HuH-7.5 (cell line): ENCODE data around the gene POMGNT1.

Experiments
- DNase-seq: peaks from one replicate; pipeline ENCODE4 v3.0.0; 2011; ENCODE audit warnings: low spot score

The POMGNT1 gene

DNA sequence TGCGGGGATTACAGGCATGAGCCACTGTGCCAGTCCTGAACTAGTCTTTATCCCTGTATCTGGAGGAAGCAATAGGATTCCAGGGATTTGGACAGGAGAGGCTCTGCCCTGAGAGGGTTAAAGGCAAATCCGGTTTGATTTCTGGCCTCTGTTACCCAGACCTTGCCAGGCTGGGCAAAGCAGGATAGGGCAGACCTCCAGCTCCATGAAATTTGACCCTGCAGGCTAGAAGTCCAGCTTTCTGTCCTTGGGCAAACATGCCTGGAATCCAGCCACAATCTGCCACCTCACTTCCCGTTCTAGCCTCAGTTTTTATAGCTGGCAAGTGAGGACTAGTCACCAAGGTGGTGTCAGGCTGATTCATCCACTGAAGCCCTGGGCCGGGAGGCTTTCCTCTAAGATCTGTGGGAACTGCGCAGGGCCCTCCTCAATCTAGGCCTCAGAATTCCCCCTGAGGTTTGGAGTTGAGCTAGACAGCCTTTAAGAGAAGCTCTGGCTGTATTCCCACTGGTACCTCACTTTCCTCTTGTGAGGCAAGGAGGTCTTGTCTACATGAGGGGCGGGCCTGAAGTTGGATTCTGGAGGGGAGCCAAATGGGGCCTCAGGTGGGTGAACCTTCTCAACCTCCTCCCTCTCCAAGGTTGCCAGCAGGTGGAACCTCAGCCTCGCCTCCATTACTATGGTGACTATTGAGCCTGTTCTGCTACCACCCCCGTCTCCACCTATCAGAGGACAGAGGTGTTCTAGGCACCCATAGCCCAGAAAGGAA lies 15.0 kb downstream of the POMGNT1 start:
- peak; percentile 50 for DNase-seq

DNA sequence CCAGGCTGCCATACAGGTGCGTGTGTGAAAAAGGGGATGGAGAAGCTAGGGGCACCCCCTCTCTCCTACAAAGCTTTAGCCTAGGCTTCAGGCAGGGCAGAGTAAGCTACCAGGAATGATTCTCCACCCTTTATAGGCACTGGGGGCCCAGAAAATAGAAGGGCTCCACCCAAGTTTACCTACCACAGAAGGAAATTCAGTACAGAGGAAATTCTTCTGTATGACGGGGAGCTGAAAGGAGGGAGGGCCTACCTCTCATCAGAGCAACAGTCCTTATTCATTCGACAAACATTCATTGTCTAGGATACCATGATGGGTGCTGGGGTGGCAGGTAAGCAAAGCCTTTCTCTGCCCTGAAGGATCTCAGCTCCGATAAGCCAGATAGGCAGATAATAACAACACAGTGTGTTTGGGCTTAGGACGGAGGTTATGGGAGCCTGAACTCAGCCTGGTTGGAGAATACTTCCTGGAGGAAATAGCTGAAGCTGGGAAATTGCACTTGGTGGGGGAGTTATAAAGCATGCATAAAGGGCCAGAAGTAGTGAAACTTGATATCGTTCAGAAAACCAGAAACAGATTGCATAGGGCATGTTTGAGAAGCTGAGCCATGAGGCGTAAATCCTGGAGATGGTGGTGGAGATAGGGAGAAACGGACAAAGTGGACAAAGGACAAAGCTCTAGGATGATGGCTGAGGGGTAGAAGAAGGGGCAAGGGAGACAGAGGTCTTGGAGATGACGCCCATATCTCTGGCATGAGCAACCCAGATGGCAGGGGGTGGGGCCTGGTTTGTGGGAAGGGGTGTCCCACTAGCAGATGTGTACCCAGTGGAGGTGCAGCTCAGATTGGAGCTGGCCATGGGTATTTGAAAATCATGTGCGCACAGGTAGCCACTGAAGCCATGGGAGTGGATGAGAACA lies 16.6 kb downstream of the POMGNT1 start:
- DNase-seq: no peak

DNA sequence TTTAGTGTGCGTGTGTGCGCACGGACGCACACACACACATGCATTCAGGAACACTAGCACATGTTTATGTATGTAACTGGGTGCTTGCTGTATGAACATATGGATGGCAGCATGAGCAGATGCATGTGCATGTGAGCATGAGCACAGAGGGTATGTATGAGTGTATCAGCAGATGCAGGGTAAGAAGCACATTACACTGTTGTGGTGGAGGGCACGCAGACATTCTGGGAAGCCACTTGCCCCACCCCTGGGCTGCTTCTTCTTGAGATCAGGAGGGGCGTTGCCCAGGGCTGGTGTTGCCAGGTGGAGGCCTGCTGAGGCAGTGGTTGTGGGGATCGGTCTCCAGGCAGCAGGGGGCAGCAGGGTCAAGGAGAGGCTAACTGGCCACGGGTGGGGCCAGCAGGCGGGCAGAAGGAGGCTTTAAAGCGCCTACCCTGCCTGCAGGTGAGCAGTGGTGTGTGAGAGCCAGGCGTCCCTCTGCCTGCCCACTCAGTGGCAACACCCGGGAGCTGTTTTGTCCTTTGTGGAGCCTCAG lies 18.1 kb downstream of the POMGNT1 start:
- DNase-seq: no peak

DNA sequence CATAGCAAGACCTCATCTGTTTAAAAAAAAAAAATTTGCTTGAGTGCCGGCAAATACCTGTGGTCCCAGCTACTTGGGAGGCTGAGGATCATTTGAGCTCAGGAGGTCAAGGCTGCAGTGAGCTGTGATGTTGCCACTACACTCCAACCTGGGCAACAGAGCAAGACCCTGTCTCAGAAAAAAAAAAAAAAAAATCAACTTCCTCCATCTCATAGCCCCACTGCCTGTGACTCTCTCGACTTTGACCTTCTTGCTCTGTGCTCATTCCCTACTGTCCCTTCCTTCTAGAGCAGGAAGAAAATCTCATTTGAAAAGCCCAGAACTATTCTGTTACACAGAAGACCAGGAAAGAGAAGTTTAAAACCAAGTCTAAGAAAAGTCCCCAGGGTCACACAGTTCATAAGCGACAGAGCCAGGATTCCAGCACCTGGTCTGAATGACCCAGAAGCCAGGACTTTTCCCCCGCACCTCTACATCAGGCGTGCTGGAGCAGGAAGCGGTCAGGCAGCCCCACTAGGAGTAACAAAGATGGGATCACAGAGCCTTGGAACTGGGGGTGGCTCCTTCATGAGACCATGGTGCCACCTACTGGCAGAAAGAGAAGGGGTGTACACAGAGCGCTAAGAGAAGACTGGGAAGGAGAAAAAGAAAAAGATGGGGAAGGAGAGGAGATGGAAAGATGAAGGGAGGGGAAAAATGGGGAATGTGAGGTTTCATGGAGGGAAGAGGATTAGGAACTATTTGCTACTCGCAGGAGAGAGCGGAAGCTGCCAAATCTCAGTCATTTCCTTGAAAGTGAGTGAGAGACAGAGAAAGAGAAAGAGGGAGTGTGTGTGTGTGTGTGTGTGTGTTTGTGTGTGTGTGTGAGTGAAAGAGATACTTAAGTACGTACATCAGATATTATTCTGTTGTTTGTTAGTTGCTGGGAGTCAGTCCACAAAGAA lies 18.8 kb downstream of the POMGNT1 start:
- DNase-seq: peak; percentile 87

DNA sequence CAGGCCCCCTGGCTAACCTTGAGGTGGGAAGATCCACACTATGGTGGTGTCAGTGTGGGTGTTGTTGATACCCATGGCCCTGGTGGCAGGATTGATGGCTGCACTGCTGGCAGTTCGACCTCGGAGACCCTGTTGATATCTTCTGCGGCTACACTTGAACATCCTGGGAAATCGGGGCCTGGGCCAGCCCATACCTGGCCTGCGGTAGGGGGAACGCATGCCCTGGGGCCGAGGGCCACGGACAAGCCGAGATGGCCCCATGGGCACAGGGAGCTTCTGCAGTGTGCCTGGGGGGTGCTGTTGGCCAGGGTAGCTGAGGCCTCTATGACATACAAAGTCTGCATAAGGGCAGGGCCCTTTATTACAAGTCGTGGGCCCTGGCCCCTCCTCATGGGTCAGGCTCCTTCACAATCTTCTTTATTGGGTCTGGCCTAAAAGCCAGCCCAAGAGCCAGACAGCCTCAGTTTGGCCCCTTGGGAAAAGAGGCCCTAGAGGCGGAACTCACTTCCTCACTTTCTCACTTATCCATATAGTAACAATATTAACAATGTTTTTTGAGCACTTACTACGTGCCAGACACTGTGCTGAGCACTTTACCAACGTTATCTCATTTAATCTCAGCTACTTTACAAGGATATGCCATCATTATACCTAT lies 21.9 kb downstream of the POMGNT1 start, which contains the start of gene P3R3URF:
Gene P3R3URF, minus strand, starts transcription at position 278 of the 655 bp plus-strand sequence. Its CDS starts 17 bp downstream, at position 261.
- no peak for DNase-seq

DNA sequence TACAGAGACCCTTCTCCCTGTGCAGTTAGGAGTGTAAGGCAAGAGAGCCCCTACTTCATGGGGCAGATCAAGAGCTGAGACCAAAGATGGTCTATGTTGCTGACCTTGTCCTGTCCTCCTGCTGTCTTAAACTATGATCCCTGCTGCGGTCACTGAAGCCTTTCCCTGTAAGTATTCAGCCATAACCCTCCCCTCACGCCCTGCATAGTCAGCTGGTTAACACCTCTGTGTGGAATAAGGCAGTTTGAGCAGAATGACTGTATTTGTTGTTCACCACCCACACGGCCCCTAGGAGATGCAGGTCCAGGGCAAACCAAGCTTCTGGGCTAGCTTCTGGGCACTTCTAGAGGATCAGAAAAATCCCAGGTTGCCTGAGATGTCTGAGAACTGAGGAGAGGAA lies 23.0 kb downstream of the POMGNT1 start:
- DNase-seq: no peak

DNA sequence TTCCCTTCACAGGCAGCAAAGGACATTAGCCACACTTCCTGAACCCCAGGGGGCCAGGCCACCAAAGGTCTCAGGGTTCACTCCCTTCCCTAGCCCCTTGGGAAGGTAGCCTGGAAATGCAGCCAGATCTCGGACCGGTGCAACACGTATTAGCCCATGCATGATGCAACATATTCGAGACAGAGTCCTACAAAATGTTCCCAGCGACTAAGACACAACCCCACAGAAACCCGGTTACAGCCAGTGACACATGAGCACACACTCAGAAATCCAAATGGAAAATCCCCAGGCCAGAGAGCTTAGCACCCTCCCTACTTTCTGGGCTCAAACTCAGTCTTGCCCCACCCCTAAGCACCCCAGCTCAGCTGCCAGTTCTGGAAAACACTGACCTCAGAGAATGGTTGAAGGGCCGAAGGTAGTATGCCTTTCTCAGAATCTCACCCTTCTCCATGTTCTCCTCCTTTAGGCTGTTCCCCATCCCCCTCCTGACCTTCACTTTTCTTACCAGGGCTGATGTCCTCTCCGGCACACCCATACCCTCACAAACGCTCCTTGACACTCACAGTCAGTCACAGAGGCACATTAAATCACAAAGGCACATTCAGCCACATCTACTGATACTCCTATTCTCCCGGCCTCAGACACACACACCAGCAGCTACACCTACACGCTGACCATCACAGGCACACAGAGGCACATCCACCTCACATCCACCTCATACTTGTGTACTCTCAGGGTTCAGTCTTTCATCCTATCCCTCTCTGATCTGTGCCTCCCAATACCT lies 23.6 kb downstream of the POMGNT1 start, which contains the start of gene TSPAN1:
Gene TSPAN1, plus strand, starts transcription at position 640 of the 784 bp plus-strand sequence. CDS start 6,021 bp downstream, outside the sequence.
- no peak for DNase-seq

DNA sequence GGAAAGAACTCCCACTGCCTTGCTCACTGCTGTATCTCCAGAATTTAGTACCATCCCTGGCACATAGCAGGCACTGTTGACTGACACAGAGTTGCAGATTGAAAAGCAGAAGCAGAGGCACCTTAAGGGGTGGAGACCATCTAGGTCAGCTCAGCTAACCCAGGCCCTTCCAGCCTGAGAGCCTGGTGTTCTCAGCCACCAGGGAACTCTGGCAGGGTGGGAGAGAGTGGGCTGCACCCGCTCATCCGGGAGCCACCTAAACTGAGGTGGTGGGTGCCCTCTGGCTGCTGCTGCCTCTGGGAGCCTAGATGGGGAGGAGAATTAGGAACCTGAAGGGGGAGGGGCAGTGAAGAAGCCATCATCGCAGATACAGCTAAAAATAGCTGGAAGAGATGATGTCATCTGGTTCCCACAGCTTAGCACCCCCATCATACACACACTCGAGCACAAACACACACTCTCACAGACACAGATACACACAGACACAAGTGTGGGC lies 24.8 kb downstream of the POMGNT1 start:
- no peak for DNase-seq

DNA sequence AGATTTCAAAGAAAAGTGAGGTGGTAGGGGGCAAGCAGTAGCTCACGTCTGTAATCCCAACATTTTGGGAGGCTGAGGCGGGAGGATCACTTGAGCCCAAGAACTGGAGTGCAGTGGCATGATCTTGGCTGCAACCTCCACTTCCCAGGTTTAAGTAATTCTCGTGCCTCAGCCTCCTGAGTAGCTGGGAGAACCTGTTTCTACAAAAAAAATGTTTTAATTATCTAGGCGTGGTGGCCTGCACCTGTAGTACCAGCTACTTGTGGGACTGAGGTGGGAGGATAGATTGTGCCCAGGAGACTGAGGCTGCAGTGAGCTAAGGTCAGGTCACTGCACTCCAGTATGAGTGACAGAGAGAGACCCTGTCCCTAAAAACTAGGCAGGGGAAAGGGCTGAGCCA lies 25.9 kb downstream of the POMGNT1 start:
- DNase-seq: no peak

DNA sequence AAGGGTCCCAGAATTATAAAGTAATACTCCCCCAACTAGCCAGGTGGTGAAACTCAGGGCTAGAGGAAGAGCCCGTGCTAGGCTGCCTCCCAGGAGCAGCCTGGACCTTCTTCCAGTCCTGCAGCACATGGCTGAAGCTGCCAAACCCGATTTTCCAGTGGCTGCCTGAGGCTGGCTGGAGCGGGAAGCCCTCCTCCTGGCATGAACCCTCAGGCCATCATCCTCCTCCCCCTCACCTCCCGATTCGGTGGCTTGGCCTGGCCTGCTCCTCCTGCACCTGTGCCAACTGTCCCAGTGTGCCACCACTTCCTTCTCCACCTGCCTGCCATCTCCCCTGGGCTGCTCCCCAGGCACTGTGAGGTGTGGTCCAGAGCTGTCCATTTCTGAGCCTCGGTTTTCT lies 26.4 kb downstream of the POMGNT1 start:
- DNase-seq: no peak

DNA sequence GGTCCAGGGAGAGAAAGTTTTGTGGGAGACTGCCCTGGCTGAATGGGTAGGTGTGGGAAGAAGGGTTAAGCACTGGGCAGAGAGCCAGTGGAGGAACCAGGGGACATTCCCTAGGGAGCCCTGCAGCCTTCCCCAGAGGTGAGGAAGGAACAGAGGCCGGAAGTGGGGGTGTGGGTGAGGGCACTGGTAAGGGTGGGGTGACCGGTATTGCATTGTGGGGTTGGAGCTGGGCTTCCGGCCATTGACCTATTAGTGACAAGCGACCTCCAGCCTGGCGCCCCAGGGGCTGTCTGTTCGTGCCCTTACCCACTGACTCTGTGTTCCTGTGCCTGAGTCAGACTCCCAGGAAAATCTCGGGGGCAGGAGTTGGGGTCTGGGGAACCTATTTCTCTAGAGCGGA lies 26.9 kb downstream of the POMGNT1 start:
- no peak for DNase-seq

DNA sequence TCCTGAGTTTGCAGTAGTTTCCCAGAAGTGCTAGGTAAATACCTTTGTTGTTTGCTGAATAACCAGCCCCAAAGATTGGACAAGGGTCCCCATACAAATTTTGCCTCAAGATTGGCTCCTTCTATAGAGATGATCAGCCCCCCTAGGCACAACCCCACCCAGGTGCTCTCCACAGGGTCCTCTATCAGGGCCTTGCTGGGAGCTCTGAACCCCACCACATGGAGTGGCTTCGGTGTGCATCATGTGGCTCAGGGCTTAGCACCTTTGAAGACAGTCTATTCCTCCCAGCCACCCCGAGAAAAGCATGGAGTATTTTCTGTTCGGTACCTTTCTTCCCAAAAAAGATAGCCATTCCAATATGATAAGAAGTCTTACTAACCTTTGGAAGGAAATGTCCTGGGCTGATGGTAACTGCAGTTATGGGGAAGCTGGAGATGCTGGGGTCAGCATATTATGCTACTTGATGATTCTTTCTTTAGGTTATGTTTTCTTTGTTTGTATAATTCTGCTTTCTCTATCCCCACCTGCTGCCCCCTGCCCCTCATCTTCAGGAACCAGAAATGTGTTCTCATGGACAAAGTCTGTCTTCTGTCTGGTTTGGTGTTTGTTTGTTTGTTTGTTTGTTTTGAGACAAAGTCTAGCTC lies 28.3 kb downstream of the POMGNT1 start:
- no peak for DNase-seq

DNA sequence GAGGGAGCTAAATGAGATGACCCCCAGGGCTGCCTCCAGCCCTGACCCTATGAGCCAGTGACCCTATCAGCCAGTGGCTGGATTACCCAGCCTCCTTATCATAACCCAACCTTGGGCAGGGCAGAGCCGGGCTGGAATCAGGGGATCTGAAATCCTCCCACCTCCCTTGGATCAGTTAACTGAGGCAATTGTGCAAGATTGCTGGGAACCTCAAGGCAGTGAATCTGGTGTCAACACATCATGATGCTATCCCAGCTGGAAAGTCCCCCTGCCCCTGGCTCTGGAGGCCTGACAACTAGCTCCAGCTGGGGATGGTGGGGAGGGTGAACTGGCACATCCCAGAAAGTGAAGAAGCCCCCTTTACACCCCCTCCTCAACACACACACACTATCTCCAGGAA lies 29.8 kb downstream of the POMGNT1 start:
- DNase-seq: no peak

DNA sequence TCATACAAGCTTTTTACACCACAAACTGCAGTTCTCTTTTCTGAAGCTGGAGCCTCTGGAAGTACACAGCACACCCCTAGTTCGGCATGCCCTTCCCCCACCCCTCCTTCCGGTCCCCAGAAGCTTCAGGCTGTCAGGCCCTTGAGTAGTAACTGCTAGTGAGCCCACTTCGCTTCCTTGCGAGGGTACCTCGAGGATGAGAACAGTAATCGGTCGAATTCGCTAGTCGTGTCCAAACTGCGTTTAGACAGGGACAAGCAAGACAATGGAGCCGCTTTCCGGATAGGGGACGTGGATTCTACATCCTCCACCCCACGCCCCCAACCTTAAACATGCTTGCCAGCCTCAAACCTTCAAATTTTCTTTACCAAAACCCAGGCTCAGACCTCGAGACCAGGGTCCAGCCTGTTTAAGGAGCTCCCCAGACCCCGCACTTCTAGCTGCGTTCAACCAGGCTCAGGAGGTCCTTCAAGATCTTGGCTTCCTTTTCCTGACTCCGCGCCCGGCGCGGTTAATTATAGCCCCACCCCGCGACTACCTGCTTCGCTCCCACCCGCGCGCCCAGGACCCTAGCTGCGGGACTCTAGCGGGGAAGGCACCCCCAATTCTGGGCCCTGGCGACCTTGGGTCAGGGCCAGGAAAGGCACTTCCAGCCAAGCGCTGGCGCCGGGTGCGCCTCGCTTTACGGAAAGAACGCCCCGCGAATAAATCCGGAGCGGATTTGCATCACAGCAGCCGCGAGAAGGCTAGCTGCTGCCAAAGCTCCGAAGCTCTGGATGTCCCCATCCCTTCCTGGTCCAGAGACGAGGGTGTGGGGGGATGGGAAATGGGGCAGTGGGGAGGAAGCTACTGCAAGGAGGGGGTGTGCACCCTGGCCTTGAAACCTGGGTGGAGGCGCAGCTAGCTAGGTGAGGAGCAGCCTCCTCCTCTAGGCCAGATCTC lies 31.4 kb downstream of the POMGNT1 start:
- DNase-seq: no peak

DNA sequence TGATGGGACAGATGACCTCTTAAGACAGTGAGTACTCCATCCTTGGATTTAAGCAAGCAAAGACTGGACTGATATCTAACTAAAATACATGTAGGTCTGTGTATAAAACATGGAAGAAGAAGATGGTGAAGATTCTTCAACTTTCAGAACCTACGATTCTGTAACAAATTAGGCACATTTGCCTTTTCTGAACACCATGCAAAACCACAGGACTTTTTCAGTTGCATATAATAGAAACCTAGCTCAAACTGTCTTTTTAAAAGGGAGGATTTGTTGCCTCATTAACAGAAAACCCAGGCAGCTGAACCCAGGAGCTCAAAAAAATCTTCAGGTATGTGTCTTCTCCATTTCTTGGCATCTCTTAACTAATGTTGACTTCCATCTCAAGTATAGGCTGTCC lies 38.0 kb downstream of the POMGNT1 start:
- DNase-seq: no peak

DNA sequence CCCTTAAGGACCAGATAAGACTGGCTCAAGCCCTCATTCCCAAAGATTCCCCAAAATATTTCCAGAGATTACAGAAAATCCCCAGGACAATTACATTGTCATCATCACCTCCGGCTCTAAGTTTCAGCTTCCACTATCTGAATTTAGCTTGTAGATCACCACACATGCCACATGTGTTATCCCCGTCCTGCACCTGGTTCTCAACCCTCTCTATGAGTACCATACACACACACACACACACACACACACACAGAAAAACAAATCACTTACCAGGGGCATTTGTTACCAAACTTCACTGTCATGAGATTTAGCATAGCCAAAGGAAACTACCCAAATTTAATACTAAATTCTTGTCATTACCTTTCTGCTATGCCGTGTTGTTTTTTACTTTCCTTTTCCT lies 38.7 kb downstream of the POMGNT1 start:
- no peak for DNase-seq

DNA sequence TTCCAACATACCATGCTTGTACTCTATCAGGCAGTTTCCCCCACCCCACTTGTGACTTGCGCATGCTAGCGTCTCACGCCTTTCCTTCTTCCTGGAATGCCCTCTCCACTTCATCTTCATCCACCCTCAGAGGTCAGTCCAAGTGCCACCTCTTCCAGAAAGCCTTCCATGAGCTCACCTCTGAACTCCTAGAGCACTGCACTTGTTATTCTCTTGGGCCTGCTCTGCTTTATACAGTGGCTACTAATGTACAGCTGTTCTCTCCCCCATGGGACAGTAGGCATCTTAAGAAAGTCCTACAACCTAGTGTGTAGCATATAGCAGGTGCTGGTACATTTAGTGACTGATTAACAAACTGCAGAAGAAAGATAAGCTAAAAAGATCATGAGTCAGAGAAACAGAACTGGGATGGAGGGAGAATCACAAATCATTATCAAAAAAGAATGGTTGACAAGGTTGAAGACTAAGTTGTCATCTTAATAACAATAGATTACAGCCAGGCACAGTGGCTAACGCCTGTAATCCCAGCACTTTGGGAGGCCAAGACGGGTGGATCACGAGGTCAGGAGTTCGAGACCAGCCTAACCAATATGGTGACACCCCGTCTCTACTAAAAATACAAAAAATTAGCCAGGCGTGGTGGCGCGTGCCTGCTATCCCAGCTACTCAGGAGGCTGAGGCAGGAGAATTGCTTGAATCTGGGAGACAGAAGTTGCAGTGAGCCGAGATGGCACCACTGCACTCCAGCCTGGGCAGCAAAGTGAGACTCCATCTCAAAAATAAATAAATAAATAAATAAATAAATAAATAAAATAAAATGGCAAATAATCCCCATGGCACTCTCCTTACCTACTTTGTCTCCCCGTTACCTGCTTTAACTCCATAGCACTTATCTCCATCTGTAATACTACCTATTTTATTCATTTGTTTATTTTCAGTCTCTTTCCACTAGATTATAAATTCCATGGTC lies 39.6 kb downstream of the POMGNT1 start:
- DNase-seq: no peak
